Measurements from ENCODE around the gene CHST11.
"Not testable (repeated sequence)": the region's sequence is repeated elsewhere in the genome, so short reads cannot be mapped to it uniquely, and the experiment has no call there.

Gene CHST11

DNA sequence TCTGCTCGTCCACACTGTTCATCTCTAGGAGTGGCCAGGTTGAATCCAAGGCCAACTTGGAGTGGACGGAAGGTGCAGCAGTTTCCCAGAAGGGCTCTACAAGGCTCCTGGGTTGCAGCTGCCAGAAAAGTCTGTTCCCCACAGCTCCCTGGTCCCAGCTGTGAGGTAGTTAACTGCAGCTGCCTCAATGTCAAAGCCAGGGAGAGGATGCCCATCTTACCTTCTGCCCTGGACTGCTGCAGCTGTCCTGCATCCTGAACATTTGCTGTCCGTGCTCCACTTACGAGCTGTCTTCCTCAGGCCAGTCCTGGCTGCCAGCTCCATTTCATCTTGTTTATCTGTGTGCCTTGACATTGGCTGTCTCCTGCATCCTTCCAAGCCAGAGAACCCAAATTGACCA, 274.0 kb downstream of the CHST11 start:
- DNase-seq = no peak

DNA sequence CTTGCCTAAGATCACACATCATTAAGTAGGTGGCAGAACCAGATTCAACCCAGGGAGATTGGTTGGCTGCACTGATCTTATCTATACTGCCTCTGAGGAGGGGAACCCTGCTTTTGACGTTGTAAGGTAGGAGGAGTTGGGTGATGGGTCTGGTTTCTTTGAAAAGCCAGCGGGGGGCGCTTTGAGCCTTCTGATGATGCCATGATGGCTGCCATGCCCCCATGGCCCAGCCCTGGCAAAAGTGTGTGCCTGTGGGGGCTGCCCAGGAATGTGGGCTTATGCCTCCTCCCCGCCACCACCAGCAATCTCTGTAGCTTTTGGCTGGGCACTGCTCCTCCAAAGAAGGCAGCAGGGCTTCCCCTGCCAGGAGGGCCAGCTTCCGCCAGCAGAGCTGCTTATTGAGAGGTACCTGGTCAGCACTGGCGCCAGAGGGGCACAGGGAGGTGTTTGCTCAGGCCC, 277.0 kb downstream of the CHST11 start:
- no peak for DNase-seq

DNA sequence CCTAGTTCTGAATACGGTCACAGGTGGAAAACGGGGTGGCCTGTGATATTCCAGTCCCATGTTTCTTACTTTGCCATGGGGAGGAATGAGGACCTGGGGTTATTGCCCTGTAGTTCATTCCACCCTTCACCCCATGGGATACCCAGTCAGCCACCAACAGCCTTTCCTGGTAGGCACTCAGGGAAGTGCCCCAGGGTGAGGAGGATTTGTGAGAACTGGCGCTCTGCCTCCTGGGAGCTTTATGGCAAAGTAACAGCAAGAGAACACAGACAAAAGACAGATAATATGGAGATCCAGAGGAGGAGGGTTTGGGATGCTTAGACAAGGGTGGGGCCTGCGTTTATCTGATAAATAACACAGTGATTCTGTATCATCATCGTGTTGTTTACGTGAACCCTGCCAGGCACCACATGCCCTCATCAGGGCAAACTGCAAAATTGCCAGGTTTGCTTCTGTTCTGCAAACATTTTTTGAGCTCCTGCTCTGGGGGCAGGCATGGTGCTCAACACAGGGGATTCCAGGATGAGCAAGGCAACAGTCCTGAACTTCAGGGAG, 277.9 kb downstream of the CHST11 start:
- no peak for DNase-seq

DNA sequence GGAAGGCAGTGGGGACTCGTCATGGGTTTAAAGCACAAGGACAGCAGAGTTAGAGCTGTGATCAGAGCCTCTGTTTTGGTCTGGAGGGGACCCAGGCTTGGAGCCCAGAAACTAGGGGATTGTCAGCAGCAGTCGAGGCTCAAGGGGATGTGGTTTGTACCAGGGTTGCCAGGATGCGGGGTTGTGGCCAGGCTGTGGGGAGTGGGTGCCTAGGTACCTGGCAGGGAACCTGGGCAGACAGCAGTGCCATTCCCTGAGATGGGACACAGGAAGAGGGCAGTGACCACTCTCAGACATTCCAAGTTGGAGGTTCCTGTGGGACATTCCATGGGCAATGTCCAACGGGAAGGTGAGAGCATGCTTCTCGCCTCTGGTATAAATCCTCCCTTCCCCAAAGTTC, 279.1 kb downstream of the CHST11 start:
- no peak for DNase-seq

DNA sequence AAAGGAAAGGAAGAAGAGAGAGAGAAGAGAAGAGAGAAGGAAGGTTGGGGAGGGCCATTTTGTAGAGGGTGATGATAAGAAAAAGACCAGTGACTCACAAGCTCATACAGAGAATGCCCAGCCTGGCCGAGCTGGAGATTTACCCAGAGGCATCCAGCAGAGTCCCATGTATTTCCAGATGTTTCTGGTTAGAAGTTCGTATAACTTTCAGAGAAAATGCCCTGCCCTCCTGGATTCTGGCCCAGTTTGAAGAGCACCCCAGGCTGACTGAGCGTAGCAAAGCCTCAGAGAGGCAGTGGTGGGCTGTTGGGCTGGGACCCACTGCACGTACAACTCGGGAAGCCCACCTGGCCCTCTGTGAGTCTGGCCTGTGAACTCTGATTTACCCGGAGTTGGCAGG, 279.6 kb downstream of the CHST11 start:
- DNase-seq = no peak

DNA sequence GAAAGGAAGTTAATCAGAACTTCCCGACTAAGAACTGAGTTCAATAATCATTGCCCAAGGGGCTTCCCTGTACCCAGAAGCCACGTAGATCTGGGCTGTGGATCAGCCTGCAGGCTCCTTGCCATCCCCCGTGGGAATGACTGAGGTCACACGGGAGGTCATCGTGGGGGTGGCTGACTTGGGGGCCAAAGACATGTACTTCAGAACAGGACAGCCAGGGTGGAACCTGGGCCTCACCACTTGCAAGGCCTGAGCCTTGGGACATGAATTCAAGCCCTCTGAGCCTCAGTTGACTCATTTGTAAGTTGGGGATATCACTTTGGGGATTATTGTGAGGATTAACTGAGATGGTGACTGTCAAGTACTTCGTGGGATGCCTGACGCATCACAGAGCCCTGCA, 280.4 kb downstream of the CHST11 start:
- no peak for DNase-seq

DNA sequence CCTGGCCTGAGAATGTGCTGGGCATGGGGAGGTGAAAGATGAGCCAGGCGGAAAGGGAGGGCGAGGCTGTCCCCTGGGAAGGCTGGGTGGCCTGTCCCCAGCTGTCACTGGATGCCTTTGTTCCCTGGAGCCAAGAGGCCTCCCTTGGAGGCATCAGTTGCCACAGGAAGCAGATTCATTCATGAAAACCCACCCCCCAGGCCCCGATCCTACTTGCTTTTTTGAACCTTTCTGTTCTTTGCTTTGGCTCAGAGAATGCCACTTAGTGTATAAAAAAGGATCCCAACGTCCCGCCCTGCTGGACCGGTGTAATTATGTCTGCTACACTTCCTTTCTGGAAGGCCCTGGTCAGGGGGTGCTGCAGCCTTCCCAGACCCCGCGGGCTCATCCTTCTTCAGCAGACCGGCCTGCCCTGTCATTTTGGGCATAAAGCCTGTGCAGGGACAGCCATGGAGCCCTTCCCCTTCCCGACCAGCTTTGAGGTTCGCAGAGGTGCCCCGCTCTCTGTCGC, 281.1 kb downstream of the CHST11 start:
- DNase-seq = no peak

DNA sequence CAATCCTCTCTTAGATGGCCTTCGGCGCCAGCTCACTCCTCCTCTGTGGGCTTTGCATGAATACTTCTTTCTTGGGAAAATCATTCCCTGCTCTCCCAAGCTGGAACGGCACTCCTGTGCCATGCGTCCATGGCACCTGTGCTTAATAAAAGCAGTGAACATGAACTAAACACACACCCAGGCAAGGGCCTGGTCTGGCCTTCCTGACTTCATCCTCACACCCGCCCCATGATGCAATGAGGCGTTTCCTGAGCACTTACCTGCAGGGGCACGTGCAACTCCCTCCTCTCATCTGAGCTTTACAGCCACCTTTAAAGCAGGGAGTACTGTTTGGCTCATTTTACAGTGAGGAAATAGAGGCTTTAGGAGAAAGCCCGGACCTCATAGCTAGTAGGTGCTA, 281.6 kb downstream of the CHST11 start:
- no peak for DNase-seq

DNA sequence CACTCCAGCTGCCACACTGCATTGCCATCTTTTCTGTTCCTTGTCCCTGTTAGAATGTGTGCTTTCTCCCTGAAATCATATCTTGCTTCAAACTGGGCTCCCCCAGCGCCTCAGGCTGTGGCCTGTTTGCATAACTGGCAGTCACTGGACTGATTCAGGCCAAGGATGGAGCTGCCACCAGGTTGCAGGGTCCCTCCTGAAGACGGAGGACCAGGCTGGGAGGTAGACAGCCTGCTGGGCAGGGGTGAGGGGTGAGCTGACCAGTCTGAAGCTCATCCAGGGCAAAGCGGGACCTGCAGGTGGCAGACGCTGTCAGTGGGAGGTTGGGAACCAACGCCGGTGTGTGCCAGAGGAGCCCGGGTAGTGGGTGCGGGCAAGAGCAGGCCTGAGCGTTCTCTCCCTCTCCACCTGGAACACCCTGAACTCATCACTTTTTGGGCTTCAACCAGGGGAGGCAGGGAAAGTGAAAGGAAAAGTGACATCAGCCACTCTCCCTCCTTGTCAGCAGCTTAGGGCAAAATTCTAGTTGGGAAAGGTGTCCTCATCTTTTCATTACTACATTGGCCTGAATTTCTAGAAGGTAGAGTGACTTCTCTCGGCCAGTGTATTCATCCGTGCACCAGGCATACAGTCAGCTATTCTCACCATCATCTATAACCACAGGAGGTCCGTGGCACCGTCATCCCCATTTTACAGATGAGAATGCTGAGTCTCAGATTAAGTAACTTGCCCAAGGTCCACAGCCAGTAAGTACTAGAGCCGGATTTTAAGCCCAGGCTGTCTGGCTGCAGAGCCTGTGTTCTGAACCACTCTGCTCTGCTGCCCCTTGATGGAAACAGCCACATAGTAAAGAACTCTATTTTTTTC, 282.3 kb downstream of the CHST11 start:
- no peak for DNase-seq

DNA sequence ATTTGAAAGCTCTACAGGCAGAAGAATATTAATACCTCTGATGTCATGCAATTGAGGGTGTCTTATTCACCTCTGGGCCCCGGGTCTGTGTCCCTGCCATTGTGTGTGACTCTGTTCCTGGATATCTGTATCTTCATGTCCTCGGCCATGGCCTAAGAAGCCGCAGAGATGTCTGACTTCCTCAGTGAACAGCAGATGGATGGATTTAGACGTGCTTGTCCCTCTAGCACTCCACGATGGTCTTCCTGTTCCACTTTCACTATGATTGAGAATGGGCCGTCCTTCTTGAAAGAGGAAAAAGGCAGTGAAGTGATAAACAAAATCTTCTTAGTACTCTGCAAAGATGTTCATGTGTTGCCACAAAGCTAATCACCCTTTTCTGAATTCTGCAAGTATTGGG, 283.9 kb downstream of the CHST11 start:
- no peak for DNase-seq

DNA sequence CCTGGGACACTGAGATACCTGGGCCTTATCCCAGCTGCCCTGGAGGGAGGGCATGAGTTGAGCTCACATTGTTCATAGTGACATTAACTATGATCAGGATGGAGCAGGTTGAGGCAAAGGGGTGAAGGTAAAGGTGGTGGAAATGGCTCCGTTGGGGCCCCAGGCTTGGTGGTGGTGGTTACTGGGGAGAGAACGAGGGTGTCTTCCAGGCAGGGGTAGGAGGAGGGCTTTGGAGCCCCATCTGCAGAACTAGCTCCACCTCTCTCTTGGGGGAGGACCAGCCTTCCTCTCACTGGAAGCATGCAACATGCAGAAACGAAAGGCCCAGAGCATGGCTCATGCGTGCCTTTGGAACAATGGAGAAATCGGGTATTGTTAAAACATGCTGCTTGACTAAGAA, 284.3 kb downstream of the CHST11 start:
- no peak for DNase-seq

DNA sequence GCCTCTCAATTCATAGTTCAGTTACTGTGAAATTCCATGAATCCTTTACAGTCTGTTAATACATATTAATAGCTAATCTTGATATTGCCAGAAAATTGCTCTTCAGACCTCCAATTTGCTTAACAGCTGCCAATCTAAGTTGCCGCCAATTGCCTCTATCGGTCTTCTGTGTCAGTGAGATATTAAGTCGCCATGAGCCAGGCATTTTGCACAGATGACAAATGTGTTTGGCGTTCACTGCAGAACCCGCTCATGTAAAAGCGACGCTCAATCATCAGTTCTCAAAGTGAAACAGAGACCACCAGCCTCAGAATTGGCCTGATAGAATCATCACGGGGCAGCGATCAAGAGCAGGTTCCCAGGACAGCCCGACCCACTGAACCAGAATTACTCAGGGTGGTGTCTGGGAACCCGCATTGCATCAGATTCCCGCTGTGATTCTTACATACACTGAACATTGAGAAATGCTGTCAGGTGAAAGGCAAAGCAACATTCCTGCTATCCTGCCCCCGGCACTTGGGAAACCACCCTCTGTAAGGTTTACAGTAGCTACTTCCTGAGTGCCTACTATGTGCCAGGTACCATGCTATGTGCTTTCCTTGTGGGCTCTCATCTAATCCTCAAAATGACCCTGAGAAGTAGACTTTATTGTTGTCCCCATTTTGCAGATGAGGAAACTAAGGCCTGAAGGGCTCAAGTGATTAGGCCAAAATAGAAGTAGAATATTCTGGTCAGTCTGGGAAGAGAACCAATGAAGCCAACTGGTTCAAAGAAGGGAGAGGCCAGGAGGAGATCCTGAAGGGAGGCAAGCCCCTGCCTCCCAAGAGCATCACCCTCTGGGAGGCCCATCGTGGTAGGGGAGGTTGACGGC, 285.0 kb downstream of the CHST11 start:
- no peak for DNase-seq

DNA sequence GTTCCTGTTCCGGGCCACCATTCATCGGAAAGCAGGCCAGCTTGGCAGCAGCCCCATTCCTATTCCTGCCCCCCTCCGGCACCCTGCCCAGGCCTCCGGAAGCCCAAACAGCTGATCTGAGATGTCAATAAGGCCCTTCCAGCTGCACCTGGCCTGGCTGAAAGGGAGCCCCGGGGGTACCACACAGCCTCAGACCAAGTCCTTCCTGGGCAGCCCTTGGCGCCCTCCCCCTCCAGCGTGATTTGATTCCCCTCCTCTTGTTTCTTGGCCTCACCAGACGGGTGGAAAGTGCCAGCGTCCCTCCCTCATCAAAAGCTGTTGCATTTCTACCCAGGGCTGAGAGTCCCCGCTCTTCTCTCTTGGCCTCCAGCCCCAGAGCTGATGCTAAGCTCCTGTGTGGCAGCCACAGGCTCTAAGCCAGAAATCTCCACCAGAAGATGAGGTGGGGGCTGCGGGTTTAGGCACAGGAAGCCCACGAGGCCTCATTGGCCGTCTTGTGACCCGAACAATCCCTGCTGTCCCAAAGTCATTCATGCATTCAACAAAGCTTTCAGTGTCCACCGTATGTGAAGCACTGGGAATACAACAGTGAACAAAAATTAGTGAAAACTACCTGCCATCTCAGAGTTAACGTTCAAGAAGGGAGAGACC, 285.9 kb downstream of the CHST11 start:
- no peak for DNase-seq

DNA sequence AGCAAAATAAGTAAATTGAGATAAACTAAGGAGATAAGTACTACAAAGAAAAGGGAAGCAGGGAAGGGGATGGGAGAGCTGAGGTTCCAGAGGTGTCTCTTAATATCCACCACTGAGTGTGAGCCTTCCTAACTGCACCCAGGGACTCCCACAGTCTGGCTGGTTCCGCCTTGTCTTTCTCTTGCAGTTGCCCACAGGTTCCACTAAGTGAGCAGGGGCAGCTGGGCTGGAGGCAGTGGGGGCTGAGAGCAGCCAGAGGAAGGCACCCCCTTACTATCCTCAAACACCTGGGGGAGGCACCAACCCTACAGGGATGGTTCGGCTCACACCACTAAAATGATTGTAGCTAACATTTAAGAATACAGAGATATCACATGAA, 286.4 kb downstream of the CHST11 start:
- no peak for DNase-seq

DNA sequence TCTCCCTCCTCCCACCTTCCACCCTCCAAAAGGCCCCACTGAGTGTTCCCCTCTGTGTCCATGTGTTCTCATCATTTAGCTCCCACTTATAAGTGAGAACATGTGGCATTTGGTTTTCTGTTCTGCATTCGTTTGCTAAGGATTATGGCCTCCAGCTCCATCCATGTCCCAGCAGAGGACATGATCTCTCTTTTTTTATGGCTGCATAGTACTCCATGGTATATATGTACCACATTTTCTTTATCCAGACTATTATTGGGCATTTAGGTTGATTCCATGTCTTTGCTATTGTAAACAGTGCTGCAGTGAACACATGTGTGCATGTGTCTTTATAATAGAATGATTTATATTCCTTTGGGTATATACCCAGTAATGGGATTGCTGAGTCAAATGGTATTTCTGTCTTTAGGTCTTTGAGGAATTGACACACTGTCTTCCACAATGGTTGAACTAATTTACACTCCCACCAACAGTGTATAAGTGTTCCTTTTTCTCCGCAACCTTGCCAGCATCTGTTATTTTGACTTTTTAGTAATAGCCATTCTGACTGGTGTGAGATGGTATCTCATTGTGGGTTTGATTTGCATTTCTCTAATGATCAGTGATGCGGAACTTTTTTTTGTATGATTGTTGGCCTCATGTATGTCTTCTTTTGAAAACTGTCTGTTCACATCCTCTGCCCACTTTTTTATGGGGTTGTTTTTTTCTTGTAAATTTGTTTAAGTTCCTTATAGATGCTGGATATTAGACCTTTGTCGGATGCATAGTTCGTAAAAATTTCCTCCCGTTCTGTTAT, 287.2 kb downstream of the CHST11 start:
- not testable (repeated sequence) for DNase-seq

DNA sequence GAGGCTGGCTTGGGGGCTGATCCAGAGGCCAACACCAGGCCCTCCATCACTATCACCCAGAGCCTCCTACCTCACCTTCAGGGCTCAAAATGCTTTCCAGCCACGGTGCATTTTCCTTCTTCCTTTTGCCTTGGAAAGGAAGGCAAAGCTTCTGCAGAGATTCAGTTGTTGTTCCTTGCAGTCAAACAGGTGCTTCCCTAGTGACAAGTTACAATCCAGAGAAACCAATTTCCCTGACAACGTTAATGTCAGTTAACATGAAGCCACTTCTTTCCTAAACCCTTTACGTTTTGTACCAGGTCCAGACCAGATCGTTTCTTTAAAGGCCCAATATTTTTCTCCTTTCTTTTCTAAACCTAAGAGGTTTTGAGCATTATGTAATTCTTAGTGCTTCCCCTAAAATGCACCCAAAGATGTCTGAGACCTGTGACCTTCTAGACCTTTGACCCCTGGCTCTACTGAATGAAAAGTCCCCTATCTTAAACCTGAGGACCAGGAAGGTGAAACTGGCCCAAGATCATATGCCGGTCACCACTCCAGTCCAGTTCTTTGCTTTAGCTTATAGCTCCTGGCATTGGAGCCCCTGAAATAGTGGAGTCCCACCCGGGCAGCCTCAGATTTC, 289.8 kb downstream of the CHST11 start:
- no peak for DNase-seq

DNA sequence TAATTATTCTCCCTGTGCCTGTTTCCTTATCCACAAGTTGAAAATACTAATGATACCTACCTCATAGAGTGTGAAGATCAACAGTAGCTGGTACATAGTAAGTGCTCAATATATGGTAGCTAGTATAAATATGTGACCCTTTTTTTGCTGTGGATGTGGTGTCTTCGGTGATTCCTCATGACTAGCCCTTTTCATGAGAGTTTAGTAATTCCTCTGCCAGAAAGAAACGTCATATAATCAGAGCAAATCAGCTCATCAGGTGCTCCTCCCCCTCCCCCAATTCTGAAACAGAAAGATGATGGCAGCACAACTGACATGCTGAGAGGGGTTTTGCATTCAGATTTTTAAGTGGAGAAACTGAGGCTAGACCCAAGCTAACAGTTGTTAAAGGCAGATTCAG, 290.6 kb downstream of the CHST11 start:
- no peak for DNase-seq

DNA sequence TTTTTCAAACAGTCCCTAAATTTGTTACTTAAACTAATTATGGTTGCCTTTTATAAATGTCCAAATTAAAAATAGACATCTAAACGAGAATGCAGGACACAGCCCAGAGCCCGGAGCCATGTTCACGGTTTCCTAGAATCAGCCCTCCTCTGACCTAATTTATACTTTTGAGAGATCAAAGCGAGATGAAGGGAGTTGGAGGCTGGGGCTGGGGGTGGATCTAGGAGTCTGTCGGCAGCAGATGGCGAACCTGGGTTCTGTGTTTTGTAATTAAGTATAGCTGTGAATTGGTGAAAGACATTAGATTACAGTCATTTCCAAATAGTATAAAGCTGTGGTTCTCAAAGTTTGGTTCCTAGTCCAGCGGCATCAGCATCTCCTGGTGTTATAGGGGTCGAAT, 291.2 kb downstream of the CHST11 start:
- DNase-seq = no peak

DNA sequence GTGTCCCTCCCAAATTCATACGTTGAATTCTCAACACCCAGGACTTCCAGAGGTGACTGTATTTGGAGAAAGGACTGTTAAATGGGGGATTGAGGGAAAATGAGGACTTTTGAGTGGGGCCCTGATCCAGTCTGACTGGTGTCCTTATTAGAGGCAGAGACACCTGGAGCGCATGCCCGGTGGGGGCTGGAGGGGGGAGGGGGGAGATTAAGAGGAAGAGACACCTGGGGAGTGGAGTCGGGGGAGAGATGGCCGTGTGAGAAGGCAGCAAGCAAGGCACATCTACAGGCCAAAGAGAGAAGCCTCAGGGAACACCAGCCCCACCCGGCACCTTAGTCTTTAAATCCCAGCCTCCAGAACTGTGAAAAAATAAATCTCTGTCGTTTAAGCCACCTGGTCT, 291.6 kb downstream of the CHST11 start:
- DNase-seq = no peak

DNA sequence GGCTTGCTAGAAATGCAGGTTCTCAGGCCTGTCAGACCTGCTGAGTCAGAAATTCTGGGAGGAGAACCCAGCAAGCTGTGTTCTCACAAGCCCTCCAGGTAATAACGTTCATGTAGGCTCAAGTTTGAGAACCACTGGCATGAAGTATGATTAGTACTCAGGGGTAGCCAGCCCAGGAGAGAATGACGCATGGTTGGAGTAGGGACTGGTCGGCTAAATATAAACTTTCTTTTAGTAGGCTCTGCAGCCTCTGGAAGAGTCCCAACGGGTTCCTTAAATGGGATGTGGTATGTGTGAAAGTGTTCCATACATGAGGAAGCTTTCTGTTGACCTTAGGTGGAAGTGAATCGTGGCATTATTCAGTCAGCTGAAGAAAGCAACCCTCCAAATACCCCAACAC, 292.0 kb downstream of the CHST11 start:
- no peak for DNase-seq

DNA sequence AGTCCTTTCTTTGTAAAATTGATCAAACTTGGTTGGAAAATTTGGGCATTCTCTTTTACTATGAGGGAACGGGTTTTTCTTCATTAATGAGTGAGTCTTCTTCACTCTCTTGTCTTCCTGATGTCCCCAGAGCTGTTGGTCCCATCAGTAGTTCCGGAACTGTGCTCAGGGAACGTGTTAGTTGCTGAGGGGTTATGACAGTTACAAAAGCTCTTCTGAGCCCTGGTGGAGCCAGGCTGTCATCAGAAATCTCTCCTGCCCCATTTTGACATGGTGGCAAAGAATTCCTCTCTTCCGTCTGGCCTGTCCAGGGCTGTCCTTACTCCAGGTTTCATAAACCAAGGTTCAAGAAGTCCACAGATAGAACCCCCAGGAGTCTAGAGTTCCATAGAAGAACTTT, 292.8 kb downstream of the CHST11 start:
- DNase-seq = no peak

DNA sequence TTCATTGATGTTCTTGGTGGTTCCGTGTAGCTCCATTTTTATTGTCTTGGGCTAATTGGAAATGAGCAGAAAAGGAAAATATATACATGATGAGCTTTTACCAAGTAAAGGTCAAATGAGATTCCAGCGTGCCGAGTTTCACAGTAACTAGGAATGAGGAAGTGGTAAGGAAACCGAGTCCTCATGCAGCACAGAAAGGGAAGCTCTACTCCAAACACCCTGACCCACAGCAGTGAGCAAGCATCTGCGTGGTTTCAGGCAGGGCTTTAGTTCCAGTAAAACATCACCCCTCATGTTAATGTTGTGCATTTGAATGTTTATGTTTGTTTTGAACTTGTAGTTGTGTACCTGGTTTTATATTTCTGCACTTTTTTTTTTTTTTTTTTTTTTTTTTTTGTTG, 293.3 kb downstream of the CHST11 start:
- no peak for DNase-seq

All from stimulated activated CD4-positive, alpha-beta T cell treated with anti-CD3 and anti-CD28 coated beads, Interleukin-4, amount 100 ng/mL, for 1 hour (primary cell).